Measurements from ENCODE around the gene TMEM121B.

The TMEM121B gene

DNA sequence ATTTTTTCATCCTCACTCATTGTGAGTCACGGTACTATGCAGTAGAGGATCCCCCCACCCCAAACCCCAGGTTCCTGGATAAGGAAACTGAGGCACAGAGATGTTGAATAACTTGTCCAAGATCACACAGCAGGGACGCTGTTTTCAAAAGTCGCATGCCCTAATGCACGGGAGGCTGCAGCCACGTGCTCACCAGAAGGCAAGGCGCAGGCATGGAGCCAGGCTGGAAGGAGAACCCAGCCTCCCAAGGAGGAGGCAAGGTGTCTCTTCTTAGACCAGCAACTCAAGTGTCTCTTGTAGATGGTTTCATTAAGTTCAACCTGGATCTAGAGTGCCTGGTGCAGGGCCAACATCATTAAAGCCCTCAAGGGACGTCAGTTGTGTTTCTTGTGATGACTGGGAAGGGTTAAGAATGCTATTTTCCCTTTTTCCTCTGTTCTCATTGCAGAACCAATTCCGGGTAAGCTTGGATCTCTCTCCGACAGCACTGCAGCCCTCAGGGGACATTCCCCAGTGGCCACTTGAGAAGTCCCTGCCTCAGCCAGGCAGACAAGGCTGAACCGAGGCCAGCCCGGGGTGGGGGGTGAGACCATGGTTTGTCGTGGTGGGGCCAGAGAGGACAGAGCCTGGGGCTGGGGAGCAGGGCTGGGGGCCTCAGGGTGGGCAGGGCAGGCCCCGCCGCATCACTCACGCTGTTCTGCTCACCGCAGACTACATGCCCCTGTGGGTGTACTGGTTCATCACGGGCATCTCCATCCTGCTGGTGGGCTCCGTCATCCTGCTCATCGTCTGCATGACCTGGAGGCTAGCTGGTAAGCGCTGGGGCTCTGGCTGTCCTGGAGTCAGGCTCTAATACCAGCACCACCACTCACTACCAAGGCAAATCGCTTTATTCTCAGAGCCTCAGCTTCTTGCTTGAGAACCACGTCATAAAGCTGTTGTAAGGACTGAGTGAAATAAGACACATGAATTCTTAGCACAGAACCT, 15.7 kb downstream of the TMEM121B start:
- ChIA-PET CTCF (interaction anchor here (2.6 kb wide), 1 partner anchor 66 kb away, joined by 9 read pairs; no protein-coding TSS in a partner anchor), POLR2A (no interaction called here)
- TF ChIP-seq, protein P1, sequence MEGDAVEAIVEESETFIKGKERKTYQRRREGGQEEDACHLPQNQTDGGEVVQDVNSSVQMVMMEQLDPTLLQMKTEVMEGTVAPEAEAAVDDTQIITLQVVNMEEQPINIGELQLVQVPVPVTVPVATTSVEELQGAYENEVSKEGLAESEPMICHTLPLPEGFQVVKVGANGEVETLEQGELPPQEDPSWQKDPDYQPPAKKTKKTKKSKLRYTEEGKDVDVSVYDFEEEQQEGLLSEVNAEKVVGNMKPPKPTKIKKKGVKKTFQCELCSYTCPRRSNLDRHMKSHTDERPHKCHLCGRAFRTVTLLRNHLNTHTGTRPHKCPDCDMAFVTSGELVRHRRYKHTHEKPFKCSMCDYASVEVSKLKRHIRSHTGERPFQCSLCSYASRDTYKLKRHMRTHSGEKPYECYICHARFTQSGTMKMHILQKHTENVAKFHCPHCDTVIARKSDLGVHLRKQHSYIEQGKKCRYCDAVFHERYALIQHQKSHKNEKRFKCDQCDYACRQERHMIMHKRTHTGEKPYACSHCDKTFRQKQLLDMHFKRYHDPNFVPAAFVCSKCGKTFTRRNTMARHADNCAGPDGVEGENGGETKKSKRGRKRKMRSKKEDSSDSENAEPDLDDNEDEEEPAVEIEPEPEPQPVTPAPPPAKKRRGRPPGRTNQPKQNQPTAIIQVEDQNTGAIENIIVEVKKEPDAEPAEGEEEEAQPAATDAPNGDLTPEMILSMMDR (IDR thresholded peaks at IDR 0.05; ENCODE audit: control extremely low read depth, extremely low read depth, low read depth, missing control alignments): no peak
- DNase-seq (ENCODE audit: extremely low spot score): no peak

DNA sequence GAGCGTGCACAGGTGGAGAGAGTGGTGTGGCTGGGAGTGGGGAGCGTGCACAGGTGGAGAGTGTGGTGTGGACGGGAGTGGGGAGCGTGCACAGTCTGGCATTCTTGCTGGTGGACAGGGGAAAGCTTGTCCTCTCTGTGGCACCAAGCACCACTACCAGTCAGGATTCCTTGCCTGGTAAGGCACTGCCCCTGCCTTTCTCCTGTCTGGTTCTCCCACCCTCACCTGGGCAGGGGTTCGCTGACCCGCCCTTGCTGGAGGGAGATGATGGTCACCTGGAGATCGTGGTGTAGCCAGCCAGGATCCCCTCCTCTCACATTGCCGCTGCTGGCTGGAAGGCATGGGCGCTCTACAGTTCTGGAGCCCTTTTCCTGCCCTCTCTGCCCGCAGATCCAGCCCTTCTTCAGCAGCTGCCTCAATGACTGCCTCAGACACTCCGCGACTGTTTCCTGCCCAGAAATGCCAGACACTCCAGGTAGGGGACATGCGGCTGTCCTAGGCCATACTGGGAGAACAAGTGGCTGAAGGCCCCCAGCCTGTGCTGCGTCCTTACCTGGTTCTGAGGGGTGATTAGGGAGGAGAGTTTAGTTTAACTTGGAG, 16.7 kb downstream of the TMEM121B start:
- ChIA-PET POLR2A (no interaction called here), CTCF (no interaction called here)
- DNase-seq (ENCODE audit: extremely low spot score): no peak
- TF ChIP-seq, protein P1 (IDR thresholded peaks at IDR 0.05; ENCODE audit: control extremely low read depth, extremely low read depth, low read depth, missing control alignments): no peak

DNA sequence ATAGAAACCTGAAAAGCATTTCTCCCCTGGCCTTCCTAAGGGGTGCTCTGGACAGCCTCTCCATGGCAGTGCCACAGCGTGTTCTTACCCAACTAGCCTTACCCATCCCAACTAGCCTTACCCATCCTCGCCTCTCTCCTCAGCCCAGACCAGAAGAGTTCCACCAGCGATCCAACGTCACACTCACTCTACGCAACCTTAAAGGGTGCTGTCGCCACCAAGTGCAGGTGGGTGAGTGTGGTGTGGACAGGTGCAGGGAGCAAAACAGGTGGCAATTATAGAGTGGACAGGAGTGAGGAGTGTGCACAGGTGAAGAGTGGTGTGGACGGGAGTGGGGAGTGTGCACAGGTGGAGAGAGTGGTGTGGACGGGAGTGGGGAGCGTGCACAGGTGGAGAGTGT, 17.8 kb downstream of the TMEM121B start:
- CTCF ChIA-PET: no interaction called here
- POLR2A ChIA-PET: no interaction called here
- TF ChIP-seq, protein P1 (IDR thresholded peaks at IDR 0.05; ENCODE audit: control extremely low read depth, extremely low read depth, low read depth, missing control alignments): no peak
- no peak for DNase-seq (ENCODE audit: extremely low spot score)

DNA sequence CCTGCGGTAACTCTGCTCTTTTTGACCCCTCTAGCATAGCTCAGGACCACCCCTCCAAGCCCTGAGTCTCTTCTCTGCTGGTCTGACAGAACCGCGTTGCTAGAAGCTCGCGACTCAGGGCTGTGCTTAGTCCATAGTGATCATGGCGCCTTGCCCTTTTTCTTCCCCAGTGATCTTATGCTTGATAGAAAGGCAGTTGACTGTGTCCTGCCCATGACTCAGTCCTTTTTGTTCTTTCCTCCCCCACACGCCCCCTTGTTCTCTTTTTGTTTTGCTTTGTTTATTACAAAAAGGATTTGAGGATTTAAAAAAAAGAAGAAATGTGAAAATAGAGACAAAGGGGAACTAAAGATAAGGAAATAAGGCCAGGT, 18.9 kb downstream of the TMEM121B start:
- DNase-seq (ENCODE audit: extremely low spot score): no peak
- CTCF ChIA-PET: interaction anchor here (1.1 to 1.3 kb wide), 2 partner anchors 69 to 399 kb away, joined by 3 to 6 read pairs; no protein-coding TSS in a partner anchor
- POLR2A ChIA-PET: no interaction called here
- TF ChIP-seq, protein P1 (IDR thresholded peaks at IDR 0.05; ENCODE audit: control extremely low read depth, extremely low read depth, low read depth, missing control alignments): no peak

DNA sequence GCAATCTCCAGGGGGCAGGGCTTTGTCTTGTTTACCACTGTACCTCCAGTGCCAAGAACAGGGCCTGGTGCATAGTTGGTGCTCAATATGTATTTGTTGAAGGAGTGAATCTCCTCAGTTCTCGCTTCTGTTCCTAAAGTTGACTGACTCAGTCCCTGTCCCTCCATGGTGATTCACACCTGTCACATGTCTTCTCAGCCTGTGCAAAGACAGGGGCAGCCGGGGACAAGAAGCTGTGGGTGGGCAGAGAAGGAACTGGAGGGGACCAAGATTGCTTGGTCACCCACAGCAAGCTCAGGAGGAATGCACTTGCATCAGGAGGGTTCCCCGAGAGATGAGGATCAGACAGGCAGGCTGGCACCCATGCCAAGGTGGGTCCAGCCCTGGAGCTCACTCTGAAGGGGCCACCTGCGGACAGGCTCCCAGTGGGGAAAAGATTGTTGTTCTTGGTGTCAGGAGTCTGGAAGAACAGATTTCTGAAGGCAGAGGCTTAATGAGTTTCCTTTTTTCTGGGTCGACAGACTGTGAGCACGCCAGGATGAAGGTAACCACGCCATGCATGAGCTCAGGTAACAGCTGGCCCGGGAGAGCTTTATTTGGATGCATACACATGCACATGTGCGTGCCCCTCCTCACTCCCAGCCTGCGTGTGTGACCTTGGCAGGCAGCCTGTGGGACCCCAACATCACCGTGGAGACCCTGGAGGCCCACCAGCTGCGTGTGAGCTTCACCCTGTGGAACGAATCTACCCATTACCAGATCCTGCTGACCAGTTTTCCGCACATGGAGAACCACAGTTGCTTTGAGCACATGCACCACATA, 19.5 kb downstream of the TMEM121B start:
- POLR2A ChIA-PET: no interaction called here
- TF ChIP-seq, protein P1 (IDR thresholded peaks at IDR 0.05; ENCODE audit: control extremely low read depth, extremely low read depth, low read depth, missing control alignments): no peak
- no peak for DNase-seq (ENCODE audit: extremely low spot score)
- CTCF ChIA-PET: interaction anchor here (0.8 to 1.3 kb wide), 3 partner anchors 36 to 400 kb away, joined by 3 to 6 read pairs (median 3); no protein-coding TSS in a partner anchor

DNA sequence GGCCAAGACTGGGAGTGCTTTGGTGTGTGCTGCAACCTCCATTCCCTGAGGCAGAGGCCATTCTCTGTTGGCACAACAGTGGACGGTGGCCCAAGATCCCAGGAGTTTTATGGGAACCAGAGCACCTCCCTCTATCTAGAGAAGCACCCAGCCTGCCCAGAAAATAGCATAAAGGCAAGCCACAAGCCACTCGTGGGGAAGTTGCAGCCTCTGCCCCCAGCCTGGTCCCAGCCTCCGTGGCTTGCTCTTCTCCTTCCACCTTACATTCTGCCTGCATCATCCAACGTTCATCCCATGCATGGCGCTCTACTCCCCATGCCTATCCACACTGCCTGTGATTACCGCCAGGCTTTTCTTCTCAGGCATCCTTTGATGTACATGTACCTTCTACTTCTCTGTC, 20.5 kb downstream of the TMEM121B start:
- POLR2A ChIA-PET: no interaction called here
- no peak for DNase-seq (ENCODE audit: extremely low spot score)
- CTCF ChIA-PET: no interaction called here
- TF ChIP-seq, protein P1 (IDR thresholded peaks at IDR 0.05; ENCODE audit: control extremely low read depth, extremely low read depth, low read depth, missing control alignments): no peak
